GM12878 (cell line): Measurements from ENCODE around the gene CTNNA3.

Source experiments
- BRCA1 ChIP-seq: IDR thresholded peaks from 2 replicates; pipeline ENCODE4 v1.6.1; 2011; ENCODE audit warnings: low read depth, low read length, improper control_type of control experiment
- CEBPB ChIP-seq, 2 experiments: fragments of 150-350 bp in 1 of 2; IDR thresholded peaks; 2 replicates each; pipeline ENCODE4 v1.6.1; 2012 to 2014; ENCODE audit warnings: low read depth in 2 of 2, low read length in 2 of 2, borderline replicate concordance in 1 of 2, inconsistent platforms in 1 of 2
- CHD2 ChIP-seq: IDR thresholded peaks from 2 replicates; pipeline ENCODE4 v1.6.1; 2011; ENCODE audit warnings: low read depth, low read length, improper control_type of control experiment, borderline replicate concordance
- EZH2 ChIP-seq: IDR thresholded peaks from 2 replicates; pipeline ENCODE4 v1.6.1; 2012; ENCODE audit warnings: low read depth, mild to moderate bottlenecking, control low read depth, inconsistent platforms, low read length, borderline replicate concordance; ENCODE audit not compliant: control insufficient read depth
- FOXM1 ChIP-seq: IDR thresholded peaks from 2 replicates; pipeline ENCODE4 v1.6.1; 2012; ENCODE audit warnings: low read depth, mild to moderate bottlenecking, inconsistent platforms, low read length, moderate library complexity
- KDM1A ChIP-seq: fragments of 200-600 bp; sonication (generic); IDR thresholded peaks from 2 replicates; pipeline ENCODE4 v1.6.1; 2016; ENCODE audit warnings: borderline replicate concordance
- POLR2A ChIP-seq: IDR thresholded peaks from 2 replicates; pipeline ENCODE4 v1.6.1; 2011; ENCODE audit warnings: low read depth, mild to moderate bottlenecking, low read length
- SRF ChIP-seq, 2 experiments: IDR thresholded peaks; 2 replicates each; pipeline ENCODE4 v1.6.1; 2011; ENCODE audit warnings: low read depth in 2 of 2, low read length in 2 of 2, mild to moderate bottlenecking in 1 of 2, moderate library complexity in 1 of 2
- SUZ12 ChIP-seq: fragments of 200-600 bp; sonication (generic); IDR thresholded peaks from one replicate; pipeline ENCODE4 v1.6.1; 2018; ENCODE audit warnings: antibody characterized with exemption, mild to moderate bottlenecking; ENCODE audit not compliant: unreplicated experiment
- TBL1XR1 ChIP-seq: IDR thresholded peaks from 2 replicates; pipeline ENCODE4 v1.6.1; 2012; ENCODE audit warnings: low read depth, low read length, improper control_type of control experiment
- TCF3 ChIP-seq: IDR thresholded peaks from 2 replicates; pipeline ENCODE4 v1.6.1; 2012; ENCODE audit warnings: low read depth, mild to moderate bottlenecking, low read length, borderline replicate concordance; ENCODE audit not compliant: insufficient read depth
- TF ChIP-seq, protein P1 (sequence below), 3 experiments: IDR thresholded peaks in 2 of 3; conservative IDR thresholded peaks in 1 of 3; 2 replicates each; pipeline ENCODE4 v1.5.1; 2011; ENCODE audit warnings: low read depth in 3 of 3, low read length in 3 of 3, mild to moderate bottlenecking in 3 of 3, control low read depth in 2 of 3, moderate library complexity in 2 of 3, inconsistent platforms in 1 of 3, mixed read lengths in 1 of 3; ENCODE audit not compliant: control insufficient read depth in 2 of 3, insufficient read depth in 1 of 3; ENCODE audit errors: extremely low read depth in 1 of 3

DNA sequence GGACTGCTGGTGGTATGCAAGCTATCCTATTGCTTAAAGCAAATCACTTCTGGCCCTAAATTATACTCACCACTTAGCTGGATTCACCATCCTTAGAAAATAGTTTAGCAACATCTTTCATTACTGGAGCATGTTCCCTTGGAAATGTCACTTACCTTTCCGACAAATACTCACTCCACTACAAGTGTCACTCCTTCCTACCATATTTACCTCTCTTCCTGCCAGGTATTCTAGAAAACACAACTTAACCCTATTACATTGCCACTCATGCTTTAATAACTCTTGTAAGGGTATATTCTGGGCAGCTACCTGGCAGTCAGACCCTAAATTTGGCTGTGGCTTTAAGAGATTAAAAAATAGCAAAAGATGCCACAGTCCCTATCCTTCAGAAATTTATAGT, 37.5 kb upstream of the CTNNA3 start:
- TF ChIP-seq SRF (IDR thresholded peaks at IDR 0.05; ENCODE audit: low read depth in 2 of 2, low read length in 2 of 2) (no peak), TBL1XR1 (no peak), TCF3 (no peak), KDM1A (no peak), FOXM1 (no peak), POLR2A (no peak), BRCA1 (no peak), CEBPB (IDR thresholded peaks at IDR 0.05; ENCODE audit: borderline replicate concordance in 1 of 2, low read depth in 2 of 2, low read length in 2 of 2) (no peak), SUZ12 (no peak), EZH2 (no peak), CHD2 (no peak)
- TF ChIP-seq, protein P1, sequence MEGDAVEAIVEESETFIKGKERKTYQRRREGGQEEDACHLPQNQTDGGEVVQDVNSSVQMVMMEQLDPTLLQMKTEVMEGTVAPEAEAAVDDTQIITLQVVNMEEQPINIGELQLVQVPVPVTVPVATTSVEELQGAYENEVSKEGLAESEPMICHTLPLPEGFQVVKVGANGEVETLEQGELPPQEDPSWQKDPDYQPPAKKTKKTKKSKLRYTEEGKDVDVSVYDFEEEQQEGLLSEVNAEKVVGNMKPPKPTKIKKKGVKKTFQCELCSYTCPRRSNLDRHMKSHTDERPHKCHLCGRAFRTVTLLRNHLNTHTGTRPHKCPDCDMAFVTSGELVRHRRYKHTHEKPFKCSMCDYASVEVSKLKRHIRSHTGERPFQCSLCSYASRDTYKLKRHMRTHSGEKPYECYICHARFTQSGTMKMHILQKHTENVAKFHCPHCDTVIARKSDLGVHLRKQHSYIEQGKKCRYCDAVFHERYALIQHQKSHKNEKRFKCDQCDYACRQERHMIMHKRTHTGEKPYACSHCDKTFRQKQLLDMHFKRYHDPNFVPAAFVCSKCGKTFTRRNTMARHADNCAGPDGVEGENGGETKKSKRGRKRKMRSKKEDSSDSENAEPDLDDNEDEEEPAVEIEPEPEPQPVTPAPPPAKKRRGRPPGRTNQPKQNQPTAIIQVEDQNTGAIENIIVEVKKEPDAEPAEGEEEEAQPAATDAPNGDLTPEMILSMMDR (IDR thresholded peaks at IDR 0.05 in 2 of 3, conservative IDR thresholded peaks at IDR 0.05 in 1 of 3; ENCODE audit: control insufficient read depth in 2 of 3, extremely low read depth in 1 of 3, insufficient read depth in 1 of 3, low read depth in 3 of 3, low read length in 3 of 3): no peak
